NCI-H2107 (cell line): ENCODE data around the gene ANO4.

Experiments used
- DNase-seq: peaks from one replicate; lab custom pipeline; 2025; lab: John Stamatoyannopoulos, UW

ANO4 gene

GRCh38 chr12:100991102-100991501, 196.5 kb downstream of the ANO4 start:
- no peak for DNase-seq

GRCh38 chr12:100992194-100992593, 197.6 kb downstream of the ANO4 start:
- no peak for DNase-seq

GRCh38 chr12:100993916-100994450, 199.4 kb downstream of the ANO4 start:
- DNase-seq: no peak

GRCh38 chr12:100995201-100995600, 200.6 kb downstream of the ANO4 start:
- no peak for DNase-seq

- DNase-seq: no peak
Measured at GRCh38 chr12:100995771-100996170, 201.2 kb downstream of the ANO4 start.

- DNase-seq: no peak
Measured at GRCh38 chr12:101001669-101002068, 207.1 kb downstream of the ANO4 start.

- DNase-seq: no peak
Measured at GRCh38 chr12:101002696-101003419, 208.3 kb downstream of the ANO4 start.

GRCh38 chr12:101004898-101005297, 210.3 kb downstream of the ANO4 start:
- no peak for DNase-seq

- DNase-seq: no peak
Measured at GRCh38 chr12:101009274-101009673, 214.7 kb downstream of the ANO4 start.

- DNase-seq: no peak
Measured at GRCh38 chr12:101010896-101011295, 216.3 kb downstream of the ANO4 start.

- DNase-seq: no peak
Measured at GRCh38 chr12:101013993-101014392, 219.4 kb downstream of the ANO4 start.

GRCh38 chr12:101015044-101015443, 220.5 kb downstream of the ANO4 start:
- no peak for DNase-seq

GRCh38 chr12:101018540-101018939, 224.0 kb downstream of the ANO4 start:
- no peak for DNase-seq

- no peak for DNase-seq
Measured at GRCh38 chr12:101019201-101019600, 224.6 kb downstream of the ANO4 start.

- DNase-seq: no peak
Measured at GRCh38 chr12:101019667-101020066, 225.1 kb downstream of the ANO4 start.

- DNase-seq: no peak
Measured at GRCh38 chr12:101021442-101021841, 226.9 kb downstream of the ANO4 start.

- no peak for DNase-seq
Measured at GRCh38 chr12:101021911-101022388, 227.4 kb downstream of the ANO4 start.

GRCh38 chr12:101027200-101027599, 232.6 kb downstream of the ANO4 start:
- no peak for DNase-seq

GRCh38 chr12:101027816-101028215, 233.2 kb downstream of the ANO4 start:
- no peak for DNase-seq

GRCh38 chr12:101038289-101038871, 243.8 kb downstream of the ANO4 start:
- DNase-seq: no peak

GRCh38 chr12:101039848-101040531, 245.4 kb downstream of the ANO4 start:
- DNase-seq: no peak

- DNase-seq: no peak
Measured at GRCh38 chr12:101040936-101041335, 246.4 kb downstream of the ANO4 start.

GRCh38 chr12:101042211-101042610, 247.6 kb downstream of the ANO4 start:
- no peak for DNase-seq
